ENCODE measurements around the gene GRXCR1. TPM values are rescaled to one million over a fixed set of nuclear protein-coding genes. Genes with fewer than 3 reads are reported as not detected.

Gene GRXCR1
- total RNA-seq, 1 experiment from 2014 or later: not detected

DNA sequence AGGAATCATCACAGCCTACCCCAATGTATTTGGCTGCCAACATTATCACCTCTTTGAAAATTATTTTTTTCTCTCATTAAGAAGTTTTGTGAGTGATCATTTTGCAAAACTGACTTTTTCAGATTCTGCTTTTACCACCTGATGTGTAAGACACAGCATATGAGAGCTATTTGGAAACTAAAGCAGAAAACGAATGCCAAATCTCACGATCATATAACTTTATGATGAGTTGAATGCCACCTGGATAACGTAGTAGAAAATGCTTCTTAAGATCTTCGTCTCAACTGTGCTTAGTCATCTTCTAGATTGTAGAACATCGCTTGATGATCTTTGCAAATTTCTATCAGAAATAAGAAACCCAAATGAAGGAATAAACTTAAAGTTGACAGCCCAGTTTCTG is 21.3 kb upstream of the GRXCR1 start:
- Histone ChIP-seq H3K9me3 (ENCODE audit: control insufficient read depth, insufficient read depth, low read depth, low read length) (no peaks in the 10 kb centered on the region), H3K27ac (ENCODE audit: low read length) (no peak overlapping the region), H3K36me3 (ENCODE audit: control insufficient read depth, insufficient read depth, low read length) (no peaks in the 10 kb centered on the region), H3K4me3 (ENCODE audit: low read depth in 2 of 2, low read length in 2 of 2) (no peak overlapping the region), H3K4me1 (ENCODE audit: control insufficient read depth, insufficient read depth, low read length) (no peaks in the 10 kb centered on the region), H3K27me3 (ENCODE audit: control insufficient read depth, insufficient read depth, low read length) (no peaks in the 10 kb centered on the region)
- intact Hi-C loops (cut with micrococcal nuclease; ENCODE audit: unreplicated experiment) (no loop called here), in situ Hi-C loops (cut with HindIII; ENCODE audit: low pct_unique_long_range_greater_than_20kb, low sequenced_read_pairs) (no loop called here)
- CTCF ChIA-PET: no interaction called here
- POLR2A ChIA-PET: no interaction called here
- ATAC-seq: no peak
- TF ChIP-seq SIN3A (IDR thresholded peaks at IDR 0.05; ENCODE audit: borderline replicate concordance, insufficient read depth, low read depth, low read length) (no peak), TCF7L2 (IDR thresholded peaks at IDR 0.05; ENCODE audit: low read depth, low read length) (no peak), POLR2AphosphoS5 (IDR thresholded peaks at IDR 0.05; ENCODE audit: low read depth, low read length) (no peak)
- TF ChIP-seq, protein P1, sequence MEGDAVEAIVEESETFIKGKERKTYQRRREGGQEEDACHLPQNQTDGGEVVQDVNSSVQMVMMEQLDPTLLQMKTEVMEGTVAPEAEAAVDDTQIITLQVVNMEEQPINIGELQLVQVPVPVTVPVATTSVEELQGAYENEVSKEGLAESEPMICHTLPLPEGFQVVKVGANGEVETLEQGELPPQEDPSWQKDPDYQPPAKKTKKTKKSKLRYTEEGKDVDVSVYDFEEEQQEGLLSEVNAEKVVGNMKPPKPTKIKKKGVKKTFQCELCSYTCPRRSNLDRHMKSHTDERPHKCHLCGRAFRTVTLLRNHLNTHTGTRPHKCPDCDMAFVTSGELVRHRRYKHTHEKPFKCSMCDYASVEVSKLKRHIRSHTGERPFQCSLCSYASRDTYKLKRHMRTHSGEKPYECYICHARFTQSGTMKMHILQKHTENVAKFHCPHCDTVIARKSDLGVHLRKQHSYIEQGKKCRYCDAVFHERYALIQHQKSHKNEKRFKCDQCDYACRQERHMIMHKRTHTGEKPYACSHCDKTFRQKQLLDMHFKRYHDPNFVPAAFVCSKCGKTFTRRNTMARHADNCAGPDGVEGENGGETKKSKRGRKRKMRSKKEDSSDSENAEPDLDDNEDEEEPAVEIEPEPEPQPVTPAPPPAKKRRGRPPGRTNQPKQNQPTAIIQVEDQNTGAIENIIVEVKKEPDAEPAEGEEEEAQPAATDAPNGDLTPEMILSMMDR (IDR thresholded peaks at IDR 0.05): no peak
- TF ChIP-seq, protein P2, sequence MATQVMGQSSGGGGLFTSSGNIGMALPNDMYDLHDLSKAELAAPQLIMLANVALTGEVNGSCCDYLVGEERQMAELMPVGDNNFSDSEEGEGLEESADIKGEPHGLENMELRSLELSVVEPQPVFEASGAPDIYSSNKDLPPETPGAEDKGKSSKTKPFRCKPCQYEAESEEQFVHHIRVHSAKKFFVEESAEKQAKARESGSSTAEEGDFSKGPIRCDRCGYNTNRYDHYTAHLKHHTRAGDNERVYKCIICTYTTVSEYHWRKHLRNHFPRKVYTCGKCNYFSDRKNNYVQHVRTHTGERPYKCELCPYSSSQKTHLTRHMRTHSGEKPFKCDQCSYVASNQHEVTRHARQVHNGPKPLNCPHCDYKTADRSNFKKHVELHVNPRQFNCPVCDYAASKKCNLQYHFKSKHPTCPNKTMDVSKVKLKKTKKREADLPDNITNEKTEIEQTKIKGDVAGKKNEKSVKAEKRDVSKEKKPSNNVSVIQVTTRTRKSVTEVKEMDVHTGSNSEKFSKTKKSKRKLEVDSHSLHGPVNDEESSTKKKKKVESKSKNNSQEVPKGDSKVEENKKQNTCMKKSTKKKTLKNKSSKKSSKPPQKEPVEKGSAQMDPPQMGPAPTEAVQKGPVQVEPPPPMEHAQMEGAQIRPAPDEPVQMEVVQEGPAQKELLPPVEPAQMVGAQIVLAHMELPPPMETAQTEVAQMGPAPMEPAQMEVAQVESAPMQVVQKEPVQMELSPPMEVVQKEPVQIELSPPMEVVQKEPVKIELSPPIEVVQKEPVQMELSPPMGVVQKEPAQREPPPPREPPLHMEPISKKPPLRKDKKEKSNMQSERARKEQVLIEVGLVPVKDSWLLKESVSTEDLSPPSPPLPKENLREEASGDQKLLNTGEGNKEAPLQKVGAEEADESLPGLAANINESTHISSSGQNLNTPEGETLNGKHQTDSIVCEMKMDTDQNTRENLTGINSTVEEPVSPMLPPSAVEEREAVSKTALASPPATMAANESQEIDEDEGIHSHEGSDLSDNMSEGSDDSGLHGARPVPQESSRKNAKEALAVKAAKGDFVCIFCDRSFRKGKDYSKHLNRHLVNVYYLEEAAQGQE (IDR thresholded peaks at IDR 0.05; ENCODE audit: insufficient read depth in 1 of 2, low read depth in 2 of 2, low read length in 1 of 2): no peak
- BruUV-seq (replicated peaks): no TSS peak
- DNase-seq (ENCODE audit: low read depth, low spot score): no peak

DNA sequence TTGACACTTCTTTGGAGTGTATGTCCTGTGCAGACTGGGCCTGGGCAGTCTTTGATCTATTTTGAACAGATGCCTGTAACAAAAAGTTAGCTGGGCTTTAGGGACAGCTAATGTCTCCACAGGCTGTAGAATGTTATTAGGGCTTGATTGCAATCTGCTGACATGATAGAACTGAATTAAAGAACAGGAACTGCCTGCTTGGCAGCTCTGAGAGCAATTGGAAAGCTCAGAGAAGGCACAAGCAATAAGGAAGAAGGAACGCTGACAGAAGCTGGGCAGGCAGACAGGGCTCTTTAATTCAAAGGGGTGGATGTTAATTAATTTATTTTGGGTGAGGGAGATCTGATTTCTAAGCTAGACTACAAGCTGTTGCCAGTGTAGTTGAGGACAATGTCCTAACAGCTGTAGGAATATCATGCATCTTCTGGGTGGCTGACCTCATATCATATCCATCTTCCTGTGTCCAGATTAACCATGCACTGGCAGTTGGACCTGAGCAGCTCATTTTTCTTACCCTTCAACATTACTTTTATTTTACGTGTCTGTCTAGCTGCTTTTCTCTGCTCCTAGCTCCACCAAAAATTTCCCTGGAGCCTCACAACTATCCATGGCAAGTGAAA is 20.7 kb upstream of the GRXCR1 start:
- POLR2A ChIA-PET: no interaction called here
- in situ Hi-C loops (cut with HindIII; ENCODE audit: low pct_unique_long_range_greater_than_20kb, low sequenced_read_pairs) (no loop called here), intact Hi-C loops (cut with micrococcal nuclease; ENCODE audit: unreplicated experiment) (no loop called here)
- no TSS peak for BruUV-seq (replicated peaks)
- ATAC-seq (no peak), DNase-seq (ENCODE audit: low read depth, low spot score) (no peak)
- H3K27ac ChIP-seq (ENCODE audit: low read length): no peak overlapping the region
- H3K27me3 ChIP-seq (ENCODE audit: control insufficient read depth, insufficient read depth, low read length): no peaks in the 10 kb centered on the region
- H3K9me3 ChIP-seq (ENCODE audit: control insufficient read depth, insufficient read depth, low read depth, low read length): no peaks in the 10 kb centered on the region
- CTCF ChIA-PET: no interaction called here
- no peak for TF ChIP-seq TCF7L2 (IDR thresholded peaks at IDR 0.05; ENCODE audit: low read depth, low read length)
- TF ChIP-seq, protein P2 (IDR thresholded peaks at IDR 0.05; ENCODE audit: insufficient read depth in 1 of 2, low read depth in 2 of 2, low read length in 1 of 2): no peak
- TF ChIP-seq POLR2AphosphoS5 (IDR thresholded peaks at IDR 0.05; ENCODE audit: low read depth, low read length): no peak
- TF ChIP-seq, protein P1 (IDR thresholded peaks at IDR 0.05): no peak
- TF ChIP-seq SIN3A (IDR thresholded peaks at IDR 0.05; ENCODE audit: borderline replicate concordance, insufficient read depth, low read depth, low read length): no peak
- H3K4me1 ChIP-seq (ENCODE audit: control insufficient read depth, insufficient read depth, low read length): no peaks in the 10 kb centered on the region
- no peak overlapping the region for H3K4me3 ChIP-seq (ENCODE audit: low read depth in 2 of 2, low read length in 2 of 2)
- no peaks in the 10 kb centered on the region for H3K36me3 ChIP-seq (ENCODE audit: control insufficient read depth, insufficient read depth, low read length)

Data from Panc1 (cell line).